GM12872 (cell line): ENCODE results near the gene COL27A1.

ENCODE experiments used
- CTCF ChIP-seq: IDR thresholded peaks from 3 replicates; pipeline ENCODE4 v1.5.1; 2011; ENCODE audit warnings: low read depth, mild to moderate bottlenecking, low read length, moderate library complexity; ENCODE audit not compliant: insufficient read depth

Gene COL27A1

GRCh38 chr9:114304416-114305188 lies 149.3 kb downstream of the COL27A1 start:
- TF ChIP-seq CTCF: no peak

- no peak for TF ChIP-seq CTCF
These were observed 152.5 kb downstream of the COL27A1 start for GRCh38 chr9:114307899-114308267.

- no peak for TF ChIP-seq CTCF
These were observed 153.1 kb downstream of the COL27A1 start for GRCh38 chr9:114308361-114308950.

GRCh38 chr9:114309096-114309495 lies 153.8 kb downstream of the COL27A1 start:
- TF ChIP-seq CTCF: no peak

- no peak for TF ChIP-seq CTCF
These were observed 155.4 kb downstream of the COL27A1 start for GRCh38 chr9:114310471-114311450.

GRCh38 chr9:114311571-114312512 lies 156.5 kb downstream of the COL27A1 start:
- TF ChIP-seq CTCF: no peak
